DMS53 treated with DMSO at 0.1 percent for 48 hours (cell line): Measurements from ENCODE around the gene GRN.

ENCODE experiments used
- DNase-seq: peaks from one replicate; lab custom pipeline; 2025; ENCODE audit not compliant: unreplicated experiment; lab: John Stamatoyannopoulos, UW

Gene GRN

GRCh38 chr17:44344939-44345453 is at the start of gene GRN:
TSS of gene GRN (plus strand) at chr17:44345302. CDS start at chr17:44349165, 3,863 bp downstream.
- peak; percentile 100 for DNase-seq

- no peak for DNase-seq
These were observed 47.1 kb upstream of the GRN start for GRCh38 chr17:44297975-44298374.

GRCh38 chr17:44304651-44305050 is 40.5 kb upstream of the GRN start:
- peak; percentile 93 for DNase-seq

- peak; percentile 82 for DNase-seq
These were observed 37.5 kb upstream of the GRN start for GRCh38 chr17:44307387-44308186.

- peak; percentile 80 for DNase-seq
These were observed 36.7 kb upstream of the GRN start, which contains the start of gene RUNDC3A for GRCh38 chr17:44308320-44308818. TSS of gene RUNDC3A (plus strand) at chr17:44308601. CDS start at chr17:44308833, 232 bp downstream.

- peak; percentile 30 for DNase-seq
These were observed 36.2 kb upstream of the GRN start for GRCh38 chr17:44308865-44309264.

- DNase-seq, result no peak
These were observed 35.6 kb upstream of the GRN start for GRCh38 chr17:44309472-44309871.

GRCh38 chr17:44310188-44310587 is 34.9 kb upstream of the GRN start:
- DNase-seq, result no peak

- DNase-seq, result no peak
These were observed 34.3 kb upstream of the GRN start for GRCh38 chr17:44310609-44311376.

- DNase-seq, result no peak
These were observed 33.4 kb upstream of the GRN start for GRCh38 chr17:44311562-44312181.

GRCh38 chr17:44312396-44313104 is 32.6 kb upstream of the GRN start:
- DNase-seq, result no peak

GRCh38 chr17:44314031-44314430 is 31.1 kb upstream of the GRN start:
- no peak for DNase-seq

GRCh38 chr17:44314524-44314868 is 30.6 kb upstream of the GRN start:
- no peak for DNase-seq

GRCh38 chr17:44314869-44315661 is 30.0 kb upstream of the GRN start:
- peak; percentile 80 for DNase-seq

GRCh38 chr17:44315760-44316731 is 29.1 kb upstream of the GRN start:
- DNase-seq, result peak; percentile 24

- DNase-seq, result no peak
These were observed 27.6 kb upstream of the GRN start for GRCh38 chr17:44317545-44317944.

- no peak for DNase-seq
These were observed 26.8 kb upstream of the GRN start for GRCh38 chr17:44318077-44318892.

- no peak for DNase-seq
These were observed 25.0 kb upstream of the GRN start for GRCh38 chr17:44320066-44320465.
